ENCODE data around the gene PLIN3. TPM values are rescaled to one million over a fixed set of nuclear protein-coding genes. Genes with fewer than 3 reads are reported as not detected.
"Not testable (repeated sequence)": the region's sequence is repeated elsewhere in the genome, so short reads cannot be mapped to it uniquely, and the experiment has no call there.

The PLIN3 gene
- total RNA-seq, 2 experiments from 2014 or later = 26.9 to 27.5 TPM

DNA sequence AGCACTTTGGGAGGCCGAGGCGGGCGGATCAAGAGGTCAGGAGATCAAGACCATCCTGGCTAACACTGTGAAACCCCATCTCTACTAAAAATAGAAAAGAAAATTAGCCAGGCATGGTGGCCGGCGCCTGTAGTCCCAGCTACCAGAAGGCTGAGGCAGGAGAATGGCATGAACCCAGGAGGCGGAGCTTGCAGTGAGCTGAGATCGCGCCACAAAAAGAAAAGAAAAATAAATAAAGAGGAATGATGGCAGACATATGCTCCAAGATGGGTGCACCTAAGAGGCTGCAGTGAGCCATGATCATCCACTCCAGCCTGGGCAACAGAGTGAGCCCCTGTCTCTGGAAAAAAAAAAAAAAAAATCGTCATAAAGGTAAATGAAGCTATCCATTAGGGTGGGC is 21.5 kb downstream of the PLIN3 start:
- POLR2A ChIA-PET; H3K27ac Mint-ChIP-seq; H3K36me3 Mint-ChIP-seq (ENCODE audit: low read depth); H3K4me1 Mint-ChIP-seq; intact Hi-C loops (cut with DNase I, micrococcal nuclease); ATAC-seq; H3K4me3 Mint-ChIP-seq; DNase-seq; H3K27me3 Mint-ChIP-seq; H3K9me3 Mint-ChIP-seq (ENCODE audit: low read depth): not testable (repeated sequence)
- CTCF ChIA-PET = interaction anchor here (0.6 to 10.7 kb wide), 4 partner anchors 37 to 1183 kb away, joined by 3 to 210 read pairs (median 3); no protein-coding TSS in a partner anchor

GRCh38 chr19:4844348-4845179 is 22.9 kb downstream of the PLIN3 start:
- no peak overlapping the region for H3K4me3 Mint-ChIP-seq
- H3K27me3 Mint-ChIP-seq = no peaks in the 10 kb centered on the region
- DNase-seq (no peak), ATAC-seq (no peak)
- intact Hi-C loops (cut with DNase I, micrococcal nuclease) = no loop called here
- H3K27ac Mint-ChIP-seq = no peak overlapping the region
- ChIA-PET POLR2A (no interaction called here), CTCF (no interaction called here)
- no peaks in the 10 kb centered on the region for H3K9me3 Mint-ChIP-seq (ENCODE audit: low read depth)
- peaks cover 13% of the 10 kb centered on the region for H3K36me3 Mint-ChIP-seq (ENCODE audit: low read depth)
- H3K4me1 Mint-ChIP-seq = peaks cover 12% of the 10 kb centered on the region

DNA sequence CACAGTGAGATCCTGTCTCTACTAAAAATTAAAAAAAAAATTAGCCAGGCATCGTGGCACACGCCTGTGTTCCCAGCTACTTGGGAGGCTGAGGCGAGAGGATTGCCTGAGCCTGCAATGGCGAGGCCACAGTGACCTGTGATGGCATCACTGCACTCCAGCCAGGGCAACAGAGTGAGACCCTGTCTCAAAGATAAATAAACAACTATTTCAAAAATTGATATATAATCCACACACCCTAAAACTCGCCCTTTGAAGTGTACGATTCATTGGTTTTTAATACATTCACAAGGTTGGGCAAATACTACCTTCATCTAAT is 23.9 kb downstream of the PLIN3 start:
- intact Hi-C loops (cut with DNase I, micrococcal nuclease) = no loop called here
- Mint-ChIP-seq H3K4me3 (no peak overlapping the region), H3K4me1 (peaks cover 12% of the 10 kb centered on the region), H3K27me3 (no peaks in the 10 kb centered on the region), H3K36me3 (ENCODE audit: low read depth) (peaks cover 20% of the 10 kb centered on the region), H3K27ac (no peak overlapping the region), H3K9me3 (ENCODE audit: low read depth) (no peaks in the 10 kb centered on the region)
- ChIA-PET POLR2A (no interaction called here), CTCF (no interaction called here)
- no peak for ATAC-seq
- DNase-seq = no peak

DNA sequence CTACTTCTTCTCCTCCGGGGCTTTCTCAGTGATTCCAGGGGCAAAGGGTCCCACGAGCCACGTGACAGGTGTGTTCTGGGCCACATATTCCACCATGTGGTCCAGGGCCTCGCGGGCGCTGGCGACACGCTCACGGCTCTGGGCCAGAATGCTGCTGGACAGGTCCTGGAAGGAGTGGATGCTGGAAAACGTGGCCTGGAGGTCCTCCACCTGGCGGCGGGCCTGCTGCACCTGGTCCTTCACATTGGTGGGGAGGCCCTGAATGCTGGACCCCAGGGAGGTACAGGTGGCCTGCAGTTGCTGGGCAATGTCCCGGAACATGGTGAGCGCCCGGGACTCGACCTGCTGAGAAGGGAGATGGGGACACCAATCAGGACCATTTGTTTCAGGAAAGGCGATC is 28.3 kb downstream of the PLIN3 start:
- intact Hi-C loops (cut with DNase I, micrococcal nuclease) = no loop called here
- Mint-ChIP-seq H3K9me3 (ENCODE audit: low read depth) (no peaks in the 10 kb centered on the region), H3K4me1 (peaks cover 12% of the 10 kb centered on the region), H3K27ac (no peak overlapping the region), H3K36me3 (ENCODE audit: low read depth) (peaks cover 18% of the 10 kb centered on the region), H3K27me3 (no peaks in the 10 kb centered on the region), H3K4me3 (no peak overlapping the region)
- DNase-seq (no peak), ATAC-seq (no peak)
- CTCF ChIA-PET = no interaction called here
- POLR2A ChIA-PET = no interaction called here

- H3K27me3 Mint-ChIP-seq = no peaks in the 10 kb centered on the region
- H3K27ac Mint-ChIP-seq = peak overlapping the region; percentile 58
- peak overlapping the region; percentile 20 for H3K4me3 Mint-ChIP-seq
- CTCF ChIA-PET = interaction anchor here (3.5 kb wide), 1 partner anchor 23 kb away, joined by 23 read pairs; no protein-coding TSS in a partner anchor
- no peaks in the 10 kb centered on the region for H3K9me3 Mint-ChIP-seq (ENCODE audit: low read depth)
- intact Hi-C loops (cut with DNase I, micrococcal nuclease) = no loop called here
- H3K4me1 Mint-ChIP-seq = peaks cover 22% of the 10 kb centered on the region
- ATAC-seq (no peak), DNase-seq (no peak)
- POLR2A ChIA-PET = no interaction called here
- peaks cover 15% of the 10 kb centered on the region for H3K36me3 Mint-ChIP-seq (ENCODE audit: low read depth)
Observed at GRCh38 chr19:4832776-4833175, 34.7 kb downstream of the PLIN3 start.

DNA sequence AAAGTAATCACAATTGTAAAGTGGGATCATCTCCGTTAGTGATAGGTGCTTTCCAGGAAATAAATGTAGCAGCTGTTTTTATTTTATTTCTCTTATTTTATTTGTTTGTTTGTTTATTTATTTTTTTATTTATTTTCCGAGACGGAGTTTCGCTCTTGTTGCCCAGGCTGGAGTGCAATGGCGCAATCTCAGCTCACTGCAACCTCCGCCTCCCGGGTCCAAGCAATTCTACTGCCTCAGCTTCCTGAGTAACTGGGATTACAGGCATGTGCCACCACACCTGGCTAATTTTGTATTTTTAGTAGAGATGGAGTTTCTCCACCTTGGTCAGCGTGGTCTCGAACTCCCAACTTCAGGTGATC is 35.5 kb downstream of the PLIN3 start:
- H3K27me3 Mint-ChIP-seq; H3K9me3 Mint-ChIP-seq (ENCODE audit: low read depth); DNase-seq; ATAC-seq: not testable (repeated sequence)
- H3K4me3 Mint-ChIP-seq = peak overlapping the region; percentile 85
- POLR2A ChIA-PET = interaction anchor here (1.2 kb wide), 1 partner anchor 41 kb away, joined by 5 read pairs; the partner anchor contains the start of gene FEM1A
- intact Hi-C loops (cut with DNase I, micrococcal nuclease) = loop anchor here (1.0 to 2.0 kb wide), 4 partner anchors 17 to 162 kb away; partner anchors contain the start of genes MYDGF (in 1 of the 2) and PLIN3 (in 1 of the 2)
- peaks cover 22% of the 10 kb centered on the region for H3K4me1 Mint-ChIP-seq
- H3K36me3 Mint-ChIP-seq (ENCODE audit: low read depth) = peaks cover 15% of the 10 kb centered on the region
- peak overlapping the region; percentile 86 for H3K27ac Mint-ChIP-seq
- CTCF ChIA-PET = interaction anchor here (2.2 to 3.5 kb wide), 2 partner anchors 19 to 22 kb away, joined by 15 to 23 read pairs; no protein-coding TSS in a partner anchor

GRCh38 chr19:4831304-4831978 is 36.0 kb downstream of the PLIN3 start, which contains the start of gene TICAM1:
Gene TICAM1, minus strand, starts transcription at chr19:4831712. Its CDS starts 13,335 bp downstream, at chr19:4818377.
- Mint-ChIP-seq H3K4me1 (peaks cover 22% of the 10 kb centered on the region), H3K27ac (peak within 1 kb of the TSS; percentile 87), H3K4me3 (peak within 1 kb of the TSS; percentile 85), H3K9me3 (ENCODE audit: low read depth) (no peaks in the 10 kb centered on the region), H3K27me3 (no peaks in the 10 kb centered on the region), H3K36me3 (ENCODE audit: low read depth) (peaks cover 15% of the 10 kb centered on the region)
- ATAC-seq (peak; percentile 91), DNase-seq (peak; percentile 87)
- POLR2A ChIA-PET = interaction anchor here (1.2 kb wide), 1 partner anchor 40 kb away, joined by 5 read pairs; the partner anchor contains the start of gene FEM1A
- CTCF ChIA-PET = interaction anchor here (1.1 to 3.5 kb wide), 5 partner anchors 18 to 147 kb away, joined by 4 to 23 read pairs (median 10); partner anchors contain the start of gene FEM1A
- intact Hi-C loops (cut with DNase I, micrococcal nuclease) = loop anchor here (1.0 to 2.0 kb wide), 4 partner anchors 16 to 161 kb away; partner anchors contain the start of genes MYDGF (in 1 of the 2) and PLIN3 (in 1 of the 2)

GRCh38 chr19:4830768-4831265 is 36.6 kb downstream of the PLIN3 start:
- Mint-ChIP-seq H3K9me3 (ENCODE audit: low read depth) (no peaks in the 10 kb centered on the region), H3K27ac (peak overlapping the region; percentile 87), H3K27me3 (no peaks in the 10 kb centered on the region), H3K4me3 (peak overlapping the region; percentile 85), H3K36me3 (ENCODE audit: low read depth) (peaks cover 15% of the 10 kb centered on the region), H3K4me1 (peaks cover 22% of the 10 kb centered on the region)
- no peak for DNase-seq
- intact Hi-C loops (cut with DNase I, micrococcal nuclease) = loop anchor here (1.0 to 2.0 kb wide), 4 partner anchors 16 to 161 kb away; partner anchors contain the start of genes MYDGF (in 1 of the 2) and PLIN3 (in 1 of the 2)
- CTCF ChIA-PET = interaction anchor here (0.5 to 3.5 kb wide), 8 partner anchors 10 to 1132 kb away, joined by 3 to 23 read pairs (median 4); partner anchors contain the start of gene FEM1A
- POLR2A ChIA-PET = no interaction called here
- ATAC-seq = no peak

GRCh38 chr19:4830332-4830731 is 37.1 kb downstream of the PLIN3 start:
- peaks cover 15% of the 10 kb centered on the region for H3K36me3 Mint-ChIP-seq (ENCODE audit: low read depth)
- POLR2A ChIA-PET = no interaction called here
- peak overlapping the region; percentile 85 for H3K4me3 Mint-ChIP-seq
- DNase-seq (no peak), ATAC-seq (no peak)
- intact Hi-C loops (cut with DNase I, micrococcal nuclease) = loop anchor here in 1 of 2 experiments (2.0 kb wide), 1 partner anchor 16 kb away; no protein-coding TSS in a partner anchor
- CTCF ChIA-PET = interaction anchor here (0.5 to 3.5 kb wide), 8 partner anchors 10 to 1132 kb away, joined by 3 to 23 read pairs (median 4); partner anchors contain the start of gene FEM1A
- H3K27me3 Mint-ChIP-seq = no peaks in the 10 kb centered on the region
- no peaks in the 10 kb centered on the region for H3K9me3 Mint-ChIP-seq (ENCODE audit: low read depth)
- H3K27ac Mint-ChIP-seq = peak overlapping the region; percentile 87
- peaks cover 22% of the 10 kb centered on the region for H3K4me1 Mint-ChIP-seq

GRCh38 chr19:4829001-4829712 is 38.3 kb downstream of the PLIN3 start:
- Mint-ChIP-seq H3K36me3 (ENCODE audit: low read depth) (peaks cover 15% of the 10 kb centered on the region), H3K27me3 (no peaks in the 10 kb centered on the region), H3K27ac (peak overlapping the region; percentile 80), H3K9me3 (ENCODE audit: low read depth) (no peaks in the 10 kb centered on the region), H3K4me1 (peaks cover 22% of the 10 kb centered on the region), H3K4me3 (peak overlapping the region; percentile 85)
- no peak for ATAC-seq
- CTCF ChIA-PET = interaction anchor here (0.7 to 4.7 kb wide), 6 partner anchors 11 to 83 kb away, joined by 3 to 24 read pairs (median 8); partner anchors contain the start of gene FEM1A
- DNase-seq = no peak
- intact Hi-C loops (cut with DNase I, micrococcal nuclease) = no loop called here
- POLR2A ChIA-PET = interaction anchor here (0.7 kb wide), 1 partner anchor 281 kb away, joined by 4 read pairs; no protein-coding TSS in a partner anchor
